Parathyroid adenoma (tissue), 2 donors: ENCODE measurements around the gene WFDC8.
"Not testable (repeated sequence)": the region's sequence is repeated elsewhere in the genome, so short reads cannot be mapped to it uniquely, and the experiment has no call there.

Source experiments
- H2AFZ ChIP-seq: fragments of 300-600 bp; sonication (generic); one replicate; pipeline ENCODE4 v1.7.0; 2017; ENCODE audit warnings: antibody characterized with exemption, mild to moderate bottlenecking
- H3K27ac ChIP-seq: fragments of 300-600 bp; sonication (generic); one replicate; pipeline ENCODE4 v1.7.0; 2017
- H3K27me3 ChIP-seq: fragments of 300-600 bp; sonication (generic); one replicate; pipeline ENCODE4 v1.7.0; 2017; ENCODE audit warnings: low read length; ENCODE audit not compliant: control insufficient read depth, insufficient read depth
- H3K36me3 ChIP-seq: fragments of 300-600 bp; sonication (generic); one replicate; pipeline ENCODE4 v1.7.0; 2017; ENCODE audit warnings: low read length; ENCODE audit not compliant: control insufficient read depth, insufficient read depth
- H3K4me1 ChIP-seq: fragments of 300-600 bp; sonication (generic); one replicate; pipeline ENCODE4 v1.7.0; 2017; ENCODE audit warnings: control low read depth
- H3K4me2 ChIP-seq: fragments of 300-600 bp; sonication (generic); one replicate; pipeline ENCODE4 v1.7.0; 2017; ENCODE audit warnings: low read length
- H3K4me3 ChIP-seq: fragments of 300-600 bp; sonication (generic); one replicate; pipeline ENCODE4 v1.7.0; 2017; ENCODE audit warnings: low read depth, low read length
- H3K79me2 ChIP-seq: fragments of 300-600 bp; sonication (generic); one replicate; pipeline ENCODE4 v1.7.0; 2017; ENCODE audit warnings: control low read depth
- H3K9ac ChIP-seq: fragments of 300-600 bp; sonication (generic); one replicate; pipeline ENCODE4 v1.7.0; 2017; ENCODE audit warnings: mild to moderate bottlenecking
- H3K9me3 ChIP-seq: fragments of 300-600 bp; sonication (generic); one replicate; pipeline ENCODE4 v1.7.0; 2017; ENCODE audit warnings: low read length; ENCODE audit not compliant: control insufficient read depth
- TF ChIP-seq, protein P1 (sequence below): fragments of 300-600 bp; sonication (generic); IDR thresholded peaks from one replicate; pipeline ENCODE4 v1.7.0; 2017; ENCODE audit warnings: antibody characterized with exemption, mild to moderate bottlenecking
- donor health status: primary hyperparathyroidism.

WFDC8 gene

GRCh38 chr20:45589725-45590124 is 10.6 kb upstream of the WFDC8 start:
- H3K27ac ChIP-seq = no peak overlapping the region
- H3K4me1 ChIP-seq = no peaks in the 10 kb centered on the region
- no peaks in the 10 kb centered on the region for H3K9me3 ChIP-seq
- H3K4me2 ChIP-seq = no peak overlapping the region
- H3K27me3 ChIP-seq = no peaks in the 10 kb centered on the region
- H2AFZ ChIP-seq = no peak overlapping the region
- H3K9ac ChIP-seq = no peak overlapping the region
- H3K36me3 ChIP-seq = no peaks in the 10 kb centered on the region
- no peak overlapping the region for H3K4me3 ChIP-seq
- H3K79me2 ChIP-seq = no peaks in the 10 kb centered on the region
- TF ChIP-seq, protein P1, sequence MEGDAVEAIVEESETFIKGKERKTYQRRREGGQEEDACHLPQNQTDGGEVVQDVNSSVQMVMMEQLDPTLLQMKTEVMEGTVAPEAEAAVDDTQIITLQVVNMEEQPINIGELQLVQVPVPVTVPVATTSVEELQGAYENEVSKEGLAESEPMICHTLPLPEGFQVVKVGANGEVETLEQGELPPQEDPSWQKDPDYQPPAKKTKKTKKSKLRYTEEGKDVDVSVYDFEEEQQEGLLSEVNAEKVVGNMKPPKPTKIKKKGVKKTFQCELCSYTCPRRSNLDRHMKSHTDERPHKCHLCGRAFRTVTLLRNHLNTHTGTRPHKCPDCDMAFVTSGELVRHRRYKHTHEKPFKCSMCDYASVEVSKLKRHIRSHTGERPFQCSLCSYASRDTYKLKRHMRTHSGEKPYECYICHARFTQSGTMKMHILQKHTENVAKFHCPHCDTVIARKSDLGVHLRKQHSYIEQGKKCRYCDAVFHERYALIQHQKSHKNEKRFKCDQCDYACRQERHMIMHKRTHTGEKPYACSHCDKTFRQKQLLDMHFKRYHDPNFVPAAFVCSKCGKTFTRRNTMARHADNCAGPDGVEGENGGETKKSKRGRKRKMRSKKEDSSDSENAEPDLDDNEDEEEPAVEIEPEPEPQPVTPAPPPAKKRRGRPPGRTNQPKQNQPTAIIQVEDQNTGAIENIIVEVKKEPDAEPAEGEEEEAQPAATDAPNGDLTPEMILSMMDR = no peak

- H3K27me3 ChIP-seq = no peaks in the 10 kb centered on the region
- no peak overlapping the region for H2AFZ ChIP-seq
- TF ChIP-seq, protein P1 = no peak
- no peak overlapping the region for H3K4me3 ChIP-seq
- H3K36me3 ChIP-seq = no peaks in the 10 kb centered on the region
- H3K27ac ChIP-seq = no peak overlapping the region
- H3K9me3 ChIP-seq = no peaks in the 10 kb centered on the region
- H3K9ac ChIP-seq = no peak overlapping the region
- no peaks in the 10 kb centered on the region for H3K4me1 ChIP-seq
- no peaks in the 10 kb centered on the region for H3K79me2 ChIP-seq
- no peak overlapping the region for H3K4me2 ChIP-seq
These were observed 9.7 kb upstream of the WFDC8 start for GRCh38 chr20:45588800-45589199.

DNA sequence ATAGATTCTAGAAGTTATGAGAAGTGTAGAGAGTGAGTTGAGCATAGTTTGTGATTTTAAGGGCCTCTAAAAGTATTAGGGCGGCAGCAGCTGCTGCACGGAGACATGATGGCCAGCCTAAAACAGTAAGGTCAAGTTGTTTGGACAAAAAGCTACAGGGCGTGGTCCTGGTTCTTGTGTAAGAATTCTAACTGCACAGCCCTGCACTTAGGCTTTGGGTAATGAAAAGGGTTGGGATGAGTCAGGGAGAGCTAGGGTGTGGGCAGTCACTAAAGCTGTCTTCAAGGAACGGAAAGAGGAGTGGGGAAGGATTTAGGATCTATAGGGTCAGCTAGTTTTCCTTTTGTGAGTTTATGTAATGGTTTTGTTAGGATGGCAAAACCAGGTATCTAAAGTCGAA is 6.9 kb upstream of the WFDC8 start:
- H3K79me2 ChIP-seq, H3K4me2 ChIP-seq, H3K27ac ChIP-seq, H3K9ac ChIP-seq, H3K9me3 ChIP-seq, H3K36me3 ChIP-seq, H3K4me1 ChIP-seq, H3K27me3 ChIP-seq, H2AFZ ChIP-seq, H3K4me3 ChIP-seq: not testable (repeated sequence)

DNA sequence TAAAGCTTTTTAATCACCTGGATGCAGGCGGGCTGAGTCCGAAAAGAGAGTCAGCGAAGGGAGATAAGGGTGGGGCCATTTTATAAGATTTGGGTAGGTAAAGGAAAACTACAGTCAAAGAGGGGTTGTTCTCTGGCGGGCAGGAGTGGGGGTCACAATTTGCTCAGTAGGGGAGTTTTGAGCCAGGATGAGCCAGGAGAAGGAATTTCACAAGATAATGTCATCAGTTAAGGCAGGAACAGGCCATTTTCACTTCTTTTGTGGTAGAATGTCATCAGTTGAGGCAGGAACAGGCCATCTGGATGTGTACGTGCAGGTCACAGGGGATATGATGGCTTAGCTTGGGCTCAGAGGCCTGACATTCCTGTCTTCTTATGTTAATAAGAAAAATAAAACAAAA is 5.2 kb upstream of the WFDC8 start:
- not testable (repeated sequence) for H3K27ac ChIP-seq, H3K79me2 ChIP-seq, H3K4me1 ChIP-seq, H3K36me3 ChIP-seq, H3K4me2 ChIP-seq, H3K9ac ChIP-seq, H2AFZ ChIP-seq, H3K4me3 ChIP-seq, H3K27me3 ChIP-seq, H3K9me3 ChIP-seq

DNA sequence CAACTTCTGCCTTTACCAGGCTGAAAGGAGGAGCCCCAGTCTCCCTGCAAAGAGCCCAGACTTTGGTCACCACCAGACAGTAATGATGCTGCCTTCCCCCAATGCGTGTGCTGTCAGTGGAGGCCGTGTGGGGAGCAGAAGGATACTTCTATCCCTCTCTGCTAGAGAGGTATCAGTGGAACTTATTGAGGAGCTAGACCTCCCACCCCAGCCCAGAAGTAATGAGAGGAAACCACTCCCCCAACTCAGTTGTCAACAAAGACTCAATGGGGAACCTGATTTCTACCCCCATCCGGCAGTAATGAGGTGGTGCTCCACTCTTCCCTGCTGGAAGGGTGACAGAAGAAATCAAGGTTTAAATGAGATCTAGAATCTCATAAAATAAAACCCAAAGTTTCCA is 4.4 kb upstream of the WFDC8 start:
- H3K27me3 ChIP-seq = no peaks in the 10 kb centered on the region

DNA sequence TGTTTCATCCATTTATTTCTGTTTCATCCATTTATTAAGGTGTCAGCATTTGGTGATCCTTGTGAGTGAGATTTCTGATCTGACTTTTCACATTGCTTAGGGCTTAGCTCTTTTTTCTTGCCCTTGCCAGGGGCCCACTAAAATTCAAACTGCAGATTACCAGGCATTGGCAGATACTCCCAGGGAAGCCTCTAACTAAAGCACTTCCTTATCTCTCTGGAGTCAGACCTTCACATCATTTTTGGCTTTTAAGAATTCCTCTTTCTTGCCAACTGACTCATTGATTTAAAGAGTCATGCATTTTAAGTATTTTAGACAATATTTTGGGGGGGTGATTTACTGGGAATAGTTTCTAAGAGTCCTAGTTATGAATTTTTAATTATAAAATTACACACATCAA is 2.6 kb upstream of the WFDC8 start:
- H3K27ac ChIP-seq = no peak overlapping the region
- TF ChIP-seq, protein P1 = no peak
- H3K36me3 ChIP-seq = no peaks in the 10 kb centered on the region
- no peaks in the 10 kb centered on the region for H3K9me3 ChIP-seq
- no peak overlapping the region for H3K4me2 ChIP-seq
- H2AFZ ChIP-seq = no peak overlapping the region
- H3K9ac ChIP-seq = no peak overlapping the region
- H3K27me3 ChIP-seq = no peaks in the 10 kb centered on the region
- no peaks in the 10 kb centered on the region for H3K79me2 ChIP-seq
- no peaks in the 10 kb centered on the region for H3K4me1 ChIP-seq
- H3K4me3 ChIP-seq = no peak overlapping the region

More for the DNA sequence above, 4.4 kb upstream of the WFDC8 start:
- H3K4me3 ChIP-seq = no peak overlapping the region
- no peak overlapping the region for H2AFZ ChIP-seq
- no peak overlapping the region for H3K27ac ChIP-seq
- no peaks in the 10 kb centered on the region for H3K36me3 ChIP-seq
- no peaks in the 10 kb centered on the region for H3K79me2 ChIP-seq
- H3K4me2 ChIP-seq = no peak overlapping the region
- no peaks in the 10 kb centered on the region for H3K9me3 ChIP-seq
- H3K4me1 ChIP-seq = no peaks in the 10 kb centered on the region
- TF ChIP-seq, protein P1 = no peak
- H3K9ac ChIP-seq = no peak overlapping the region
